ACC112 (cell line): ENCODE data around the gene QARS1.

Experiments used
- H2AFZ ChIP-seq: fragments of 200-600 bp; sonication (generic); one replicate; pipeline ENCODE4 v1.6.0; 2017; ENCODE audit warnings: antibody characterized with exemption, low read length; ENCODE audit not compliant: unreplicated experiment
- H3K27ac ChIP-seq: fragments of 200-600 bp; sonication (generic); 2 replicates; pipeline ENCODE4 v1.5.1; 2014; ENCODE audit warnings: low read depth, mild to moderate bottlenecking, antibody characterized with exemption, low read length, moderate library complexity
- H3K27me3 ChIP-seq: fragments of 200-600 bp; sonication (generic); 2 replicates; pipeline ENCODE4 v1.6.1; 2014; ENCODE audit warnings: mild to moderate bottlenecking, antibody characterized with exemption, low read length, moderate library complexity, mixed read lengths; ENCODE audit not compliant: insufficient read depth
- H3K36me3 ChIP-seq: fragments of 200-600 bp; sonication (generic); 2 replicates; pipeline ENCODE4 v1.6.1; 2016; ENCODE audit warnings: mild to moderate bottlenecking, antibody characterized with exemption, low read length, moderate library complexity, mixed read lengths; ENCODE audit not compliant: insufficient read depth
- H3K4me1 ChIP-seq: fragments of 200-600 bp; sonication (generic); one replicate; pipeline ENCODE4 v1.6.1; 2016; ENCODE audit warnings: low read length, mixed read lengths; ENCODE audit not compliant: insufficient read depth, unreplicated experiment, control insufficient read depth
- H3K4me3 ChIP-seq: fragments of 200-600 bp; sonication (generic); 2 replicates; pipeline ENCODE4 v1.5.1; 2014; ENCODE audit warnings: mild to moderate bottlenecking, low read depth, low read length
- H3K79me2 ChIP-seq: fragments of 200-600 bp; sonication (generic); one replicate; pipeline ENCODE4 v1.6.0; 2016; ENCODE audit warnings: low read length; ENCODE audit not compliant: control insufficient read depth, unreplicated experiment, insufficient read depth

Gene QARS1

DNA sequence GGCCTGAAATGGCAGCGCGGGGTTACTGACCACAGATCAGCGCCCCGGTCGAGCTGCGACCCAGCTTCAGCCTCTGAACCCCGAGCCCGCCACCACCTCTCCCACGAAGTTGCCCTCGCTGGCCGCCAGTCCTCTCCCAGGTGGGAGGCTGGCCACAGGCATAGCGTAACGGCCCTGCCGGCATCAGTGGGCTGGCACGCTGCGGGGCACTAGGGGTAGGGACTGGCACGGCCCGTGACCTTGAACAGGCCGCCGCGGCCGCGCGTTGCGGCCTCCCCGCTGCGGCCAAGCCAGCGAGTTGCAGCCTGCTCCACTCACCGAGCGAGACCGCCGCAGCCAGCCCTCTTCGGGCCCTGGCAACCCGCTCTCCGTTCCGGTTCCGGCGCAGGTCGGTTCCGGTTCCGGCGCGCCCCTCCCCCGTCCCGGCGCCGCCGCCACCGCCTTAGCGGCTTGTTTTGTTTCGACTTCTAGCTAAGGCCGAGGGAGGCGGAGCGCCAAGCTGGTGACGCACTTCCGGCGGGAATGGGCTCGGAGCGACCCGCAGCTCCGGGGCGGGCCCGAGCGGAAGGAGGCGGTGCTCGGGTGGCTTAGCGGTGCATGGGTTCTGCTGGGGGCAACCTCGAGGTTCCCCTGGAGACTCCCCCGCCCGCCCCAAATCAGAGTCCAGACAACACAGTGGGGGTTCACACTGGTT is 16.0 kb upstream of the QARS1 start, which contains the start of gene USP19:
TSS of gene USP19 (minus strand) at position 386 of the 694 bp plus-strand sequence. CDS start 1,678 bp downstream, outside the sequence.
- H3K27me3 ChIP-seq, result no peaks in the 10 kb centered on the region
- H3K4me3 ChIP-seq, result peak within 1 kb of the TSS; percentile 89
- peak within 1 kb of the TSS; percentile 82 for H3K27ac ChIP-seq
- peaks cover 13% of the 10 kb centered on the region; the same call in 1 of the 2 replicates for H3K36me3 ChIP-seq
- peaks cover 17% of the 10 kb centered on the region for H3K79me2 ChIP-seq
- H3K4me1 ChIP-seq, result peaks cover 12% of the 10 kb centered on the region
- H2AFZ ChIP-seq, result no peak within 1 kb of the TSS

DNA sequence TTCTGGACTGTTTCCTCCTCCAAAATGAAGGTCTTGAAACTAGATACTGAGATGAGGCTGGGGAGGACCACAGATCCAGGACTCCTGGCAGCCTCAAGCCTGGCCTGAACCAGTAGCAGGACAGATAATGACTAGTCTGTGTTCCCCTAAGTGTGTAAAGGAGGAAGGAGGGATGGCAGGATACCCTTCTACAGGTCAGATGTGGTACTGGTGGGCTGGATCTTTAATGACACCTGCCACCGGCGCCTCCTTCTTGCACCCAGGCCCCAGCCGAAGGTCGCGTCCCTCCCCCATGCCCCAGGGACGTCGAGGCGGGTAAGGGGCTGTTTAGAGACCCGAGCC is 15.5 kb upstream of the QARS1 start:
- Histone ChIP-seq H3K4me3 (peak overlapping the region; percentile 89), H2AFZ (no peak overlapping the region), H3K27ac (peak overlapping the region; percentile 82), H3K4me1 (peaks cover 12% of the 10 kb centered on the region), H3K36me3 (peaks cover 13% of the 10 kb centered on the region; the same call in 1 of the 2 replicates), H3K27me3 (no peaks in the 10 kb centered on the region), H3K79me2 (peaks cover 17% of the 10 kb centered on the region)

DNA sequence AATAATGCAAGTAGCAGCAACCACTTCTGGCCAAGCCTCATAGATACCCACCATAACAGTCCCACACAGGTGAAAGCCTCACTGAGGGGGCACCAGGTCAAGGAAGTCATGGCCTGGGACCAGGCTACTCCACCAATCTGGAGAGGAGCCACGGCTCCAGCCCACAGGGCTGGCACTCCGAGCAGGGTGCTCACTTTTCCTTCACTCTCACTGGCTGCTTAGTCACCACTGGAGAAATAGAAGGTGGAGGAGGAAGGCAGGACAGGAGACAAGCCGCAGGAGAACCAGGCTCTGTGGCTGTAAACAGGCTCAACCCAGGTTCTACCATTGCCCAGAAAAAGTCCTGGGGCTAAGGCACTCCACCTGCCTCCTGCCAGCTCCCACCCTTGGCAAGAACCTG is 14.9 kb upstream of the QARS1 start:
- H3K79me2 ChIP-seq, result peaks cover 17% of the 10 kb centered on the region
- H3K4me3 ChIP-seq, result peak overlapping the region; percentile 89
- H3K4me1 ChIP-seq, result peaks cover 12% of the 10 kb centered on the region
- peaks cover 13% of the 10 kb centered on the region; the same call in 1 of the 2 replicates for H3K36me3 ChIP-seq
- no peak overlapping the region for H2AFZ ChIP-seq
- no peaks in the 10 kb centered on the region for H3K27me3 ChIP-seq
- peak overlapping the region; percentile 82; the same call in 1 of the 2 replicates for H3K27ac ChIP-seq

DNA sequence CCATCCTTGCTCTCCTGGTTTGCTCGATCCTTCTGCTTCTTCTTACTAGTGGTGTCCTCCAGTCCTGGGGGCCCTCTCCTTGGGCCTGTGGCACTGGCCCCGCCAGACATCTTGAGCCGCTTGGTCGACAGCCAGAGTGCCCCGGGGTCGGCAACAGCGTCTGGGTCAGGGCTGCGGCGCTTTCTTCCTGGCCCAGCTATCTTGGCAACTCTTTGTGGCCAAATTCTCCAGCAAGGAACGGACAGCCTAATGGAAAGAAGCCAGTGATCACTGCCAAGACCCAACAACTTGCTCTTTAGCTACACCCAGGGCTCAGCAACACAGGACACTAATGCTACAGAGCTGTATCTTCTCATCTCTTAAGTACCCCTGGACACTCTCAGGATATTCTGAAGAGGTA is 14.5 kb upstream of the QARS1 start:
- Histone ChIP-seq H3K4me3 (peak overlapping the region; percentile 89), H3K79me2 (peaks cover 17% of the 10 kb centered on the region), H3K27me3 (no peaks in the 10 kb centered on the region), H3K4me1 (peaks cover 12% of the 10 kb centered on the region), H2AFZ (no peak overlapping the region), H3K36me3 (peaks cover 13% of the 10 kb centered on the region; the same call in 1 of the 2 replicates), H3K27ac (peak overlapping the region; percentile 82; the same call in 1 of the 2 replicates)

- no peak overlapping the region for H2AFZ ChIP-seq
- peaks cover 8% of the 10 kb centered on the region; the same call in 1 of the 2 replicates for H3K36me3 ChIP-seq
- H3K4me3 ChIP-seq, result no peak overlapping the region
- no peaks in the 10 kb centered on the region for H3K27me3 ChIP-seq
- no peak overlapping the region for H3K27ac ChIP-seq
- H3K4me1 ChIP-seq, result no peaks in the 10 kb centered on the region
- H3K79me2 ChIP-seq, result no peaks in the 10 kb centered on the region
Measured at GRCh38 chr3:49112262-49112661, 7.7 kb upstream of the QARS1 start.

DNA sequence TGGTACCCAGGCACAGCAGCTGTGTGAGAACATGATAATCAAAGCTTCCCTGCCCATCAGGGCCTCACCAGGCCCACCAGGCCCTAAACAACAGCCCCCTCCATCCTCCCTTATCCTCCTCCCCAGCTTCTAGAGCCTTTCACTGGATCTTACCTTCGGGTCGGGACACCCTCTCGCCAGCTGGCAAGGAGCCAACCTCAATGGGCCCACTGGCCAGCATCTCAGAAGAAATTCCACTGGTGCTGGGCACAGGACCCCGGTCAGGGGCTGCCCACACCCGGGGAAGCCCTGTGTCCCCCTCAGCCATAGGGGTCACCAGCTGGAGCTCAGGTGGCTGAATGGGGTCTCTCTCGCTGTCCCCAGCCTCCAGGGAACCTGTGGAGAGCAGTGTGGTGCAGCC is 6.8 kb upstream of the QARS1 start:
- Histone ChIP-seq H3K79me2 (no peaks in the 10 kb centered on the region), H3K27ac (no peak overlapping the region), H2AFZ (no peak overlapping the region), H3K4me1 (no peaks in the 10 kb centered on the region), H3K27me3 (no peaks in the 10 kb centered on the region), H3K36me3 (peaks cover 8% of the 10 kb centered on the region; the same call in 1 of the 2 replicates), H3K4me3 (no peak overlapping the region)

GRCh38 chr3:49110780-49111179 is 6.2 kb upstream of the QARS1 start:
- H3K27me3 ChIP-seq, result no peaks in the 10 kb centered on the region
- H3K36me3 ChIP-seq, result peaks cover 8% of the 10 kb centered on the region; the same call in 1 of the 2 replicates
- no peak overlapping the region for H3K4me3 ChIP-seq
- H3K27ac ChIP-seq, result no peak overlapping the region
- H2AFZ ChIP-seq, result no peak overlapping the region
- no peaks in the 10 kb centered on the region for H3K4me1 ChIP-seq
- H3K79me2 ChIP-seq, result no peaks in the 10 kb centered on the region

DNA sequence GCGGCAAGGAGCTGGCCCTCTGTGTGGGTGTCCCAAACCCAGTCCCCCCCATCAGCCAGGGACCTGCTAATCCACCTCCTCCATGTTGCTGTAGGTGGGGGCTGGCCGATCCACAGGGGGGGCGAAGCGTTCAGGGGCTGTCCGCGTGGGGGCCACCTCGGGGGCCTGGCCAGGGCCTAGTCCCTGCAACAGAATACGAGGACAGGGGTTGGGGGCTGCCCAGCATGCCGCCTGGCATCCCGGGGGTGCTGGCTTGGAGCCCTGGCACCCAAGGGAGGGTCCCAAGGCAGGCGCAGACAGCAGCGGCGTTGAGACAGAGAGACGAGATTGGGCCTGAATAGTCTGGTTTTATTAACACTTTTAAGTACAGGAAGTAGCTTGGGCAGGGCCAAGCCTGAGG is 3.8 kb upstream of the QARS1 start:
- Histone ChIP-seq H3K4me1 (peaks cover 6% of the 10 kb centered on the region), H3K27ac (no peak overlapping the region), H2AFZ (no peak overlapping the region), H3K79me2 (peaks cover 11% of the 10 kb centered on the region), H3K4me3 (no peak overlapping the region), H3K36me3 (peaks cover 8% of the 10 kb centered on the region; the same call in 1 of the 2 replicates), H3K27me3 (no peaks in the 10 kb centered on the region)

DNA sequence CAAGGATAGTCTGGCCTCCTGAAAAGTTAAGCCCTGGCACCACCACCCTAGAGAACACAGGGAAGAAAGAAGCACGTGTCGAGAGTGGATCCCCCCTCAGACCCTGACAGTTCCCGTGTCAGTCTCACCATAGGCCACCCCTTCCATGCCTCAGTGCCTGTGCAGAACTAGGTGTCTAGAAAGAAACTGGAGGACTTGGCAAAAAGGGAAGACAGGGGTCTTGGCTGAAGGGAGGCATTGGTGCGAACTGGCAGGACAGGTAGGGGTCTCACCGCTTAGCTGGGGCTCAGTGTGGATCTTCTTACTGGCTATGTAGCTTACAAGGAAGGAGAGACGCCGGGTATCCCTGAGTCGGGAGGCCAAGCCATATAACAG is 518 bp downstream of the QARS1 start:
- H2AFZ ChIP-seq, result peak overlapping the region; percentile 74
- no peaks in the 10 kb centered on the region for H3K27me3 ChIP-seq
- H3K4me3 ChIP-seq, result peak overlapping the region; percentile 90
- peaks cover 26% of the 10 kb centered on the region for H3K36me3 ChIP-seq
- peaks cover 16% of the 10 kb centered on the region for H3K79me2 ChIP-seq
- H3K27ac ChIP-seq, result no peak overlapping the region
- H3K4me1 ChIP-seq, result peaks cover 9% of the 10 kb centered on the region

- peaks cover 16% of the 10 kb centered on the region for H3K79me2 ChIP-seq
Measured at GRCh38 chr3:49100046-49100615, 4.4 kb downstream of the QARS1 start.

More at GRCh38 chr3:49100046-49100615, 4.4 kb downstream of the QARS1 start:
- Histone ChIP-seq H2AFZ (no peak overlapping the region), H3K27ac (no peak overlapping the region), H3K4me3 (no peak overlapping the region), H3K27me3 (no peaks in the 10 kb centered on the region), H3K36me3 (peaks cover 26% of the 10 kb centered on the region), H3K4me1 (peaks cover 9% of the 10 kb centered on the region)
